ENCODE results near the gene RNF26.

DNA sequence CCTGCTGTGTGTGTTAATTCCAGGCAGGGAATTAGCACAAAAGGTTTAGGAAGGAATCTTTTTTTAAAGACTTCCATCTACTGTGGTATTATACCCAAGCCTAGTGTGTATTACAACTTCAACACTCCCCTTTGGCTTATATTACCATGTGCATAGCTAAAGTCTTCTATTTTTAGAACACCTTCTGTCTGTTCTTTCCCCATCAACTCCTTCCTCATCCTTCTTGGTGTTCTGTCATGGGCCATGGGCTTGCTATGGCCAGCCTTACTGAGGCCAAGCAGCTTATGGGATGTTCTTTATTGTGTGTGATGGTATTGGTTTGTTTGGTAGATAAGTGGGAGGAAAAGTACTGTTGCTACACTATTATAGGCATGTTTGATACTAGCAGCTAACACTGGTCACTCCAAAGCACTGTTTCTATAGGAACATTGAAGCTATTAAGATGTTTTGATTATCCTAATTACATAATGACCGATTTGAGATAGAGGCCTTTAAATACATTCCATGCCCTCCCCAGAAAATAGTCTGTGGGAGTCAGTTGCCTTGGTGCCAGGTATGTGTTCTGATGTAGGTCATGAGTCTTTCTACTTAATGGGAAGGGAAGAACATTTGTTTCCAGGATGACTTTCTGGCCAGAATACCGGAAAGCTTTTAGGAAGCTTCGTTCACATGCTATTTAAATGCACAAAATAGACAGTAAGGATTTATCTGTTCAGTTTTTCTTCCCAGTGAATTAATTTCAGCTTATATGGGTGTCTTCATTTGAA lies 33.9 kb upstream of the RNF26 start:
- TF ChIP-seq POLR2A (IDR thresholded peaks at IDR 0.05), result no peak
- no peak for TF ChIP-seq CTCF (IDR thresholded peaks at IDR 0.05)
